ENCODE results near the gene DCLK1.
"Not testable (repeated sequence)": the region's sequence is repeated elsewhere in the genome, so short reads cannot be mapped to it uniquely, and the experiment has no call there.

The DCLK1 gene

GRCh38 chr13:35988648-35989081 lies 142.5 kb downstream of the DCLK1 start:
- CTCF ChIA-PET, result interaction anchor here (1.5 to 4.8 kb wide), 2 partner anchors 10 to 286 kb away, joined by 10 to 22 read pairs; no protein-coding TSS in a partner anchor
- H3K4me3 ChIP-seq (ENCODE audit: low read depth, low read length), result no peak overlapping the region
- POLR2A ChIA-PET, result no interaction called here
- TF ChIP-seq CTCF (IDR thresholded peaks at IDR 0.05; ENCODE audit: insufficient read depth, low read length, missing control alignments), result no peak
- no peak for DNase-seq (ENCODE audit: low read depth, low spot score)

GRCh38 chr13:35987572-35988513 lies 143.3 kb downstream of the DCLK1 start:
- CTCF ChIA-PET, result interaction anchor here (1.5 to 4.8 kb wide), 2 partner anchors 9 to 287 kb away, joined by 10 to 22 read pairs; no protein-coding TSS in a partner anchor
- POLR2A ChIA-PET, result no interaction called here
- no peak for DNase-seq (ENCODE audit: low read depth, low spot score)

GRCh38 chr13:35984776-35985453 lies 146.3 kb downstream of the DCLK1 start:
- no peak for TF ChIP-seq CTCF (IDR thresholded peaks at IDR 0.05; ENCODE audit: insufficient read depth, low read length, missing control alignments)
- POLR2A ChIA-PET, result no interaction called here
- no peak for DNase-seq (ENCODE audit: low read depth, low spot score)
- CTCF ChIA-PET, result no interaction called here
- H3K4me3 ChIP-seq (ENCODE audit: low read depth, low read length), result no peak overlapping the region

More at GRCh38 chr13:35987572-35988513, 143.3 kb downstream of the DCLK1 start:
- TF ChIP-seq CTCF (IDR thresholded peaks at IDR 0.05; ENCODE audit: insufficient read depth, low read length, missing control alignments), result no peak
- no peak overlapping the region for H3K4me3 ChIP-seq (ENCODE audit: low read depth, low read length)

- no peak for DNase-seq (ENCODE audit: low read depth, low spot score)
- no peak overlapping the region for H3K4me3 ChIP-seq (ENCODE audit: low read depth, low read length)
- CTCF ChIA-PET, result no interaction called here
- POLR2A ChIA-PET, result no interaction called here
- no peak for TF ChIP-seq CTCF (IDR thresholded peaks at IDR 0.05; ENCODE audit: insufficient read depth, low read length, missing control alignments)
Observed at GRCh38 chr13:35984287-35984686, 146.9 kb downstream of the DCLK1 start.

GRCh38 chr13:35983703-35984102 lies 147.5 kb downstream of the DCLK1 start:
- POLR2A ChIA-PET; CTCF ChIA-PET; DNase-seq (ENCODE audit: low read depth, low spot score); H3K4me3 ChIP-seq (ENCODE audit: low read depth, low read length): not testable (repeated sequence)

- no peak for TF ChIP-seq CTCF (IDR thresholded peaks at IDR 0.05; ENCODE audit: insufficient read depth, low read length, missing control alignments)
- H3K4me3 ChIP-seq (ENCODE audit: low read depth, low read length), result no peak overlapping the region
- ChIA-PET CTCF (no interaction called here), POLR2A (no interaction called here)
- no peak for DNase-seq (ENCODE audit: low read depth, low spot score)
Observed at GRCh38 chr13:35983206-35983605, 148.0 kb downstream of the DCLK1 start.
